GM21737 (cell line): ENCODE data around the gene HS2ST1.
"Not testable (repeated sequence)": the region's sequence is repeated elsewhere in the genome, so short reads cannot be mapped to it uniquely, and the experiment has no call there.

ENCODE experiments used
- ATAC-seq: cut with Tn5 transposase; IDR thresholded peaks from one replicate; pipeline ENCODE4 v1.9.1; 2021; ENCODE audit warnings: mild to moderate bottlenecking, moderate library complexity; ENCODE audit not compliant: unreplicated experiment

The HS2ST1 gene

DNA sequence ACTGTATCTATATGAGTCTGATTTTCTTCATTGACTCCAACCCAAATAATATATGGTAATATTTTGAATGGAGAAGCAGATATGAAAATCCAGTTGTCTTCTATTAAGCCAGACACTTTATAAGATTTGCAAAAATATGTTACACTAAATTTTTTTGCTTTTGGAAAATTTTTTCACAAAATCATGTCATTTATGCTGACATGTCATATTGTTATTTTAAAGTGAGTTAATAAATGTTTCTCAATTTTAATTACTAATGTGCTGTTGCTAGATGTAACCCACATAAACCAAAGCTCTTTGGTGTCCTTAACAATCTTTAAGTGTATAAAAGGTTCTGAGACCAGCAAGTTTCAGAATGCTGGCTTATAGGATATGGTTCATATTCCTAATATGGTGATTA is 142.5 kb downstream of the HS2ST1 start:
- no peak for ATAC-seq

DNA sequence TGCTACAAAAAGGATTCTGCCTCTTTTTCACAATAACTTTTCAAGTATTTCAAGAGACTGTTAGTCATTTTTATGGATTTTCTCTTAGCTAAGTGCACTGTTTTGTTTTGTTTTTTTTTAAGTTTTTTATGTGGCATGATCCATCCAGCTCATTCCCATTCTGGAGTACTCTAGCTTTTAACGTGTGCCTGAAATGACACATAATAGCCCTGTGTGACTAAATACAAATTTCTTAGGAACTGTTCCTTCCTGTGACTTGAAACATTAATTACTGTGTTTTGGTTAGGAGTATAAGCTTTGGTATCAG is 143.9 kb downstream of the HS2ST1 start:
- ATAC-seq = no peak

DNA sequence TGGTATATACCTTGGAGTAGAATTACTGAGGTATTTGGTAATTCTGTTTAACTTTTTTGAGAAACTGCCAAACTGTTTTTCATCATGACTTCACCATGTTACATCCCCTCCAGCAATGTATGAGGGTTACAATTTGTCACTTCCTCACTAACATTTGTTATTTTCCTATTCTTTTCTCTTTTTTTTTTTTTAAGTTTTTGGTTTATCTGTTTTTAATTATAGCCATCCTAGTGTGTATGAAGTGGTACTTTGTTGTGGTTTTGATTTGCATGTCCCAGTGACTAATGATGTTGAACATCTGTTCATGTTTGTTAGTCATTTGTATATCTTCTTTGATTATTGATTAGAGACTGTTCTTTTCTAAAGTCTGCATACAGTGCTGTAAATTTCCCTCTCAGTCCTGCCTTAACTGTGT is 147.3 kb downstream of the HS2ST1 start:
- ATAC-seq = peak; percentile 42

DNA sequence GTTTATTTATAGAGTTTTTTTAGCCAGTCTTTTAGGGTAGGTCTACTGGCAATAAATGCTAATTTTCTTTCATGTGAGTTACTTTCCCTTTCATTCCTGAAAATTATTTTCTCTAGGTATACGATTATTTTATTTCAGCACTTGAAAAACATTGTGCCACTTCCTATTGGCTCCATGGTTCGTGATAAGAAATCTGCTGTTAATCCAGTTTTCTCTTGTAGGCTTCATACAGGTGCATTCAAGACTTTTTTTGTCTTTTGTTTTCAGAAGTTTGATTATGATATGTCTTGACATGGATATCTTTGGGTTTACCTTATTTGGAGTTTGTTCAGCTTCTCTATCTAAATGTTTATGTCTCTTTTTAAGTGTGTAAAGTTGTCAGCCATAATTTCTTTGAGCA is 148.3 kb downstream of the HS2ST1 start:
- no peak for ATAC-seq

DNA sequence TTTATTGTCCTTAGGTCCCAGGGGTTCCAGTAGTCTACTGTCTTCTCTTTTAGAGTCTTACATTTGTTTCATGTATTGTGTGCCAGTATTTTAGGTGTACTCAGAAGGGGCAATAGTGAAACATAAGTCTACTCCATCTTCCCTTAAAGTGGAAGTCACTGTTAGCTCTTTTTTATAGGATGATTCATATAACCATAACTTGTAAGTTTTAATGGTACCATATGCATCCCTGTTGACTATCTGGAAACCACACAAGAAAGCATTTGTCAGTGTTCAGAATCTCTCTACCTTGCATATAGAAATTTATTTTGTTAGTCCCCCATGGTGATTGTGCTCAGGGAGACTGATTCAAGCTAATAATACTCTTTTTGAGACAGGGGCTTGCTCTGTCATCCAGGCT is 149.9 kb downstream of the HS2ST1 start:
- ATAC-seq = no peak

DNA sequence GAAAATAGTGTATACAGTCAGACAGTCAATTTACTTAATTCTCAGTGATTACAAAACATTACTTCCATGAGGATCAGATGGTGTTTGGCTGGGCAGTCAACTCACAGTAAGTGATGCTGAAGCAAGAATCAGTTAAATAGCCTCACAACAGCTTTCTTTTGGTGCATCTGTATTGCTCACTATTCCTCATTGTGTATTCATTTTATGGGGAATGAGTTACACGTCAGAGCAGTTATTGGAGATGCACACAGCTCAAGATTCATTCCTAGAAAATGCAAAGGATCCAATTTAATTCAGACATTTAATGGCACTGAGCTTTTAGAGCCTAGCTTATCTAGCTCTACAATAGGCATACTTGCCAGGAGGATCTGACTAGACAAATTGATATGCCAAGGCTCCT is 150.6 kb downstream of the HS2ST1 start:
- no peak for ATAC-seq

DNA sequence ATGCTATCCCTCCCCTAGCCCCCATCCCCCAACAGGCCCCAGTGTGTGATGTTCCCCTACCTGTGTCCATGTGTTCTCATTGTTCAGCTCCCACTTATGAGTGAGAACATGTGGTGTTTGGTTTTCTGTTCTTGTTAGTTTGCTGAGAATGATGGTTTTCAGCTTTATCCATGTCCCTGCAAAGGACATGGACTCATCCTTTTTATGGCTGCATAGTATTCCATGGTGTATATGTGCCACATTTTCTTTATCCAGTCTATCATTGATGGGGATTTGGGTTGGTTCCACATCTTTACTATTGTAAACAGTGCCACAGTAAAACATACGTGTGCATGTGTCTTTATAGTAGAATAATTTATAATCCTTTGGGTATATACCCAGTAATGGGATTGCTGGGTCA is 152.3 kb downstream of the HS2ST1 start:
- not testable (repeated sequence) for ATAC-seq

DNA sequence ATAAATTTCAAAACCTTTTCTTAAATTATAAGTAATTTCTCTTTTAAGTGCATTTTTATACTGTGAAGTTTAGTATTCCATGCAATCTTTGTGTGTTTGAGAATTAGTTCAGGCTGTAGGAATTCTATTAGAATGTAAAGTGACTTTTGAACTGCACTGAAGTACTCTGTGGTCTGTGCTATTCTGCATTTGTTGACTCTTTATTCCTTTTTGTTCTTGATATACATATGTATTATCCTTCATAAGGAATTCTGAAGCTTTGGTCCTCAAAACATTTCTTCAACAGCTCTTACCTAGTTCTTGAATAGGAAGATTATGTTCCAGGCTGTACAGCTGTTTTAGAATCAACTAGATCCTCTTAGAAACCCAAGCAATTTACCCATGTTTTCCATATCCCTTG is 158.0 kb downstream of the HS2ST1 start:
- no peak for ATAC-seq

DNA sequence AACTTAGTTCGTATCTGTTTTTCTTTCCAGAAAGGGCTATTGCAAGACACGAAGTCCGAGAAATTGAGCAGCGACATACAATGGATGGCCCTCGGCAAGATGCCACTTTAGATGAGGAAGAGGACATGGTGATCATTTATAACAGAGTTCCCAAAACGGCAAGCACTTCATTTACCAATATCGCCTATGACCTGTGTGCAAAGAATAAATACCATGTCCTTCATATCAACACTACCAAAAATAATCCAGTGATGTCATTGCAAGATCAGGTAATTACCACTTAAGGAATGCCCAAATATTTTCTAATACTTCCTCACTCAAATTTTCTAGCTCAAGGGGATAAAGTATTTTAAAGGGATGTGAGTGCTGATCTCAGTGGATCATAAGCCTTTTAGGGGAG is 158.5 kb downstream of the HS2ST1 start:
- no peak for ATAC-seq

DNA sequence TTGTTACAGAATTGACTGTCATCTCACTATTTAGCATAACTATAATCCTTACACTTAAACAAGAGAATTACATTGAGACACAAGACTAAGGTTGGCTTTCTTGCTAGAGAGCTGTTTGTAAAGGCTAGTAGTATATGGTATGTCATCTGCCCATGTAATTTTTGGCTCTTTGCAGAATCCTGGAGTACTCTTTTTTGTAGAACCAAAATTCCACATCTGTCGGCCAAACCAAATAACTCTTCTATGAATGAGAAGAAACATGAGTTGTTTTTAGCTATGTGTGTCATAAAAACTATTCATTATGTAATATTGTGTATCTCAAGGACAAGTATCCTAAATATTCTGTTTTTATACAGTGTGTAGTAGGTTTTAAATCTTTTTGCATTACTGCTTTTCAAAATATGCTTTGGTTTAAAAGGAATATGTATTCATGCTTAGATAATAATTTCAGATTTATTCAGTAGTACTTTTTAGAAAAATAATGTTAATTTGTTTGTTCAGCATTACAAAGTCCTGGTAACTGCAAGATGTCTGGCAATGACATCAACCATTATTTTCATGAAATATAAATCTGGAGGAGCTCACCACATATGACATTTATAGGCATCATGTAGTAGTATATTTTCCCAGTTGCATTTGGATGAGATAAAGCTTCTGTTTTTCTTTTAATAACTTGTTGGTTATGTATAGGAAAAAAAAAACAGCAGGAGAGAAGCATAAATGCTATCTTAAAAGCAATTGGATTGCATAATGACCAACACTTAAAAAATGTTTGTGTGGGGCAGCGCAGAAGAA is 159.8 kb downstream of the HS2ST1 start:
- no peak for ATAC-seq

DNA sequence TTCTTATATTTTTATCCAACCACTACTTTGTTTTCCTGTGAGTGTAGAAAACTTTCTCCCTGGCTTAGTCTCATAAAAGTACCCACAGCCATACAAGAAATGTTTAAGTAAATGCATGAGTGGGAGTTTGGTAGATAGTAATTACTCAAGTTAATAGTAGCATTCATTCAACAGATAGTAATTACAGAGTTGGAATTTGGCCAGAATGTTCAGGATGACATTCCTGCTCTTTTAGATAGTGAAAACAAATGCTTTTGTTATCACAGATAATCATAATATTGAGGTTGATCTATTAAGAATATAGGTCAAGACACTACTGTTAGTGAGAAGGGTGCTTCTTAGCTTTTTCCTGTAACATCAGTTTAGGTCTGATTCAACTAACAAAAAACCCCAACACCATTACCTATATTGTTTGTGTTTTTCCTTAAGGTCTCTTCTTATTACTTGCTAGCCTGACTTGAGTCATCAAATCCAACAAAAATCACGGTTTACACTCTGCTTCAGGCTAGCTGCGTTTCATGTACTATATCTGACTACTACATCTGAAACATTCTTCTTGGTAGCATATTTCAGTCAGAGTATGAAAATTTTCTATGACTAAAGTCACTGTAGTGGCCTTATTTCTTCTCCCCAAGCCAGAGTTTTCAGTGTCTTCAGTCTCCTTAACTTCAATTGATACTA is 163.7 kb downstream of the HS2ST1 start:
- no peak for ATAC-seq

DNA sequence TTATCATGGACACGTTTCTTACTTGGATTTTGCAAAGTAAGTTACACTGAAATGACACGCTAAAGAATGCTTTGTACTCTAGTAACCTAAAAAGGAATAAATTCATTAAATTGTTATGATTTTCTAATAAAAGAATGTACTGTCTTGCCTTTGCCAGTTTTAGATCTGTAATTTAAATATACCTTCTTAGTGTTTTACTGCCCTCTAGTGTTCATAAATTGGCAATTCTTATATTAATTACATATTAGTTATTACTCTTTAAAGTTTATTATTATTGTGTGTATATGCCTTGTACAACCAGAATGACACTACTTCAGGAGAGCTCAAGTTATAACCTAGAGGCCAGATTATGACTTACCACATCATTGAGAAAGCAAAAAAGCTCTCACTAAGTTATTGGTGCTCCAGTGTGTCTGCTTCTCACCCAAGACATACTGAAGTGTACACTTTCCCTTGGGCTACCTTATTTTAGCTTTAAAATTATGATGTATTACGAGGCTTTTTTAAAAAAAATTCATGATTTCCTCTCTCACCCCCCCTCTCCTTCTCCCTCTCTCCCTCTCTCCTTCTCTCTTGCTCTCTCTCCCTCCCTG is 169.9 kb downstream of the HS2ST1 start:
- no peak for ATAC-seq

DNA sequence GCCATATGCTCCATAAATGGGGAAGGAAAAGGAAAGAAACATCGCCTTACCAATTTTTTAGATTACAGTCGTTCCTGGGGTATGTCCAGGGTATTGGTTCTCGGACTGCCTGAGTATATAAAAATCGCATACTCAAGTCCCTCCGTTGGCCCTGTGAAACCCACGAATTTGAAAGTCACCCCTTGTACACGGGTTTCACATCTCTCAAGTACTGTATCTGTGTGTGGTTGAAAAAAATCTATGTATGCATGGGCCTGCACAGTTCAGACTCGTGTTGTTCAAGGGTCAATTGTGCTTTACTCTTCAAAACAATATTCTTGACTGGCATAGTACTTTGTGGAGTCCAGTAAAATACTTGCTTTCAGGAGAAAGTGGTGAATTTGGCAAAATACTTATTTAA is 171.7 kb downstream of the HS2ST1 start:
- ATAC-seq = no peak

DNA sequence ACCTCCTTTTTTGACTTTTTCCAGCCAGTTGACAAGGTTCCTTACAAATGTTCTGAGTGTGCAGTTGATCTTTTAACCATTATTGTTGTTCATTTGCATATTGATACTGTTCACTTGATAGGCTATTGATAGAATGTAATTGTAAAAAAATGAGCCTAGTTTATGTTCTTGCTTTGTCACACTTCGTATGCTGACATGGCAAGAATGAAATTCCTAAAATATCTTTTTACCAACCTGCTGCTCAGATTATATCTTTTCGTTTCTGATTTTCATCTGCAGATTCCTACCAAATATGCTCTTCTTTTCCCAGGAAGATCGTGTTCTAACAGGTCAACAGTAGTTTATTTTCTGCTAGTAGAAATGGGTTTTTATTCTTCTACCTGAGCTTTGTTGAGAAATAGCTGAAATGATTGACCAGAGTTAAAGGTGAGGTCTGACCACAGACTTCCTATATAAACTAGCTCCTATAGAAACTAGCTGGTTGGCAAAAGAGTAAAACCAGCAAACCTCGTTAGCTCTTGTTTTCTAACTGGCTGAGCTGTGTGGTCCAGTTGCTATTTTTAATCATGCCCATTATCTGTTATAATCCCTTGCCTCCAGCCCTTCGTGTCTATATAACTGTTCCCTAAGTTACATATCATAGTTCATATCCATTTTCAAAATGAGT is 174.8 kb downstream of the HS2ST1 start:
- no peak for ATAC-seq

DNA sequence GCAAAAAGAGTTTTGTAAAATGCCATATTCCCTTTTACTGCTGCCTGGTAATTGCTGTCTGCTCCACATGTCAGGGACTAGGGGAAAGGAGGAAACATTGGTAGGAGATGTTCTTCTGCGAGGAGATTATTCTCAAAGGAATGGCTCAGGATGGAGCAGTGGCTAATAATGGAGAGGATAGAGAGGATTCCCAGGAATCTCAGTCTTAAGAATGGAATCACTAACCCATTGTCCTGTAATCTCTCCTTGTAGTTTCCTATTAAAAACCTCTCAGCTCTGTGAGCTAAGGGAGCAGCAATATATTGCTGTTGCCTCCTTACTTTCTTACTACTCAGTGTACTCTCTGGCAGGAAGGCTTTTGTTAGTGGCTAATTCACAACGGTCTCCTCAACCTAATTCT is 175.4 kb downstream of the HS2ST1 start:
- no peak for ATAC-seq

DNA sequence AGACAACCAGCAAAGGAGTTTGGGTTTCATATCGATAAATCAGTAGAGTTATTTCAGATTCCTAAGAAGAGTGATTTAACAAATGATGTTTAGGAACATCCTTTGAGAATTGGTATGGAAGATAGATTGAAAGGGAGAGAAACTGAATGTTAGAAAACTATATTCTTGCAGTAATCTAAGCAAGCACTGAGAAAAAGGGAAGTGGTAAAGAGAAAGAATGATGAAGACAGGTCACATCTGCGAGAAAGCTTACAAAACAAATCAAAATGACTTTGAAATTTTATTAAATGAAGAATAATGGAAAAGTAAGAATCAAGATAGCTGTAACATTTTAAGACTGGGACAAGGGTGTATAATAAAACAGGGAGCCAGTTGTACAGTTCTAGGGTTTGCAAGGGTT is 177.0 kb downstream of the HS2ST1 start:
- peak; percentile 48 for ATAC-seq

DNA sequence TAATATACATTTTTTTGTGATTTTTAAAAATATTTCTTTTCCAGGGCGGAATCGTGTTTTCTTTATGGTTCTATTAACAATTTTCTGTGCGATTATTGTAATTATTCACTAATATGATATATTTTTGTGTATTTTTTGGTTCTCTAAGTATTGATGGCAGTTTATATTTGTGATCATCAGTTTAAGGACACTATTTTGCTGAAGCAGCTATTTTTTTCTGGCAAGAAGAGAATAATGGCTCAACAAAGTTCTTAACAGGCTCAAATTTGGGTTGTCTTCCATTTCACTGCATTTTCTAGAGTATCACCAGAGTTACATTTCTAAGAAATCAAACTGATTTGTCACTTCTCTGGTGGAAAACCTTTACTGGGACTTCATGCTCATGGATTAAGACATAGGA is 178.4 kb downstream of the HS2ST1 start:
- no peak for ATAC-seq

DNA sequence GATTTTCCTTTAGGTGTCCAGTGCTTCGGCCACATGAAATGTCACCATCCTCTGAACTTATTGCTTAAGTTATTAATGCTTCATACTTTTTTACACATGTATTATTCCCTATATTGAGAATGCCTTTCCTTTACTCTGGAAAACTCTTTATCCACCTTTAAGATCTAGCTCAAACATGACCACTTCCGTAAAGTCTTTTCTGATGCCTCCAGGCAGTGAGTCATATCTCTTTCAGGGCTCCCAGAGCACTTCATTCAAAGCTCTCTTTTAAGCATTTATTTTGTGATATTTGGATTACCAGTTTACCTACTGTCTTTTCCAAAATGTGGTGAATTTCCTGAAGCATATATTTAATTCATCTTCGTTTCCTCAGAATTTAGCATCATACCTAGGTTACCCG is 178.9 kb downstream of the HS2ST1 start:
- no peak for ATAC-seq

DNA sequence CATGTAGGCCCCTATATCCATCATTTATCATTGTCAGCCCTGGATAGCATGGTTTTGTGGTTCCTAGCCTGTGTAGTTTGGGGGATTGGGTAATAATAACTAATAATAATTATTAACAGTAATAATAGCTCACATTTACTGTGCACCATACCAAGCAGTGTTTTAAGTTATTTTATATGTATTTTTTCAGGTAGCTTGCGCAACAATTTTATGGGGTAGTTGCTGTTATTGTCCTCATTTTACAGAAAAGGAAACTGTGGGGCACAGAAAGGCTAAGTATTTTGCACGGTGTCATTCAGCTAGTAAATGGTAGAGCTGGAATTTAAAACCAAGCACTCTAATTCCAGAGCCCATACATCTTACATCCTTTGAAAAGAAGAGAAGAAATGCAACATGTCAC is 179.8 kb downstream of the HS2ST1 start:
- ATAC-seq = no peak

DNA sequence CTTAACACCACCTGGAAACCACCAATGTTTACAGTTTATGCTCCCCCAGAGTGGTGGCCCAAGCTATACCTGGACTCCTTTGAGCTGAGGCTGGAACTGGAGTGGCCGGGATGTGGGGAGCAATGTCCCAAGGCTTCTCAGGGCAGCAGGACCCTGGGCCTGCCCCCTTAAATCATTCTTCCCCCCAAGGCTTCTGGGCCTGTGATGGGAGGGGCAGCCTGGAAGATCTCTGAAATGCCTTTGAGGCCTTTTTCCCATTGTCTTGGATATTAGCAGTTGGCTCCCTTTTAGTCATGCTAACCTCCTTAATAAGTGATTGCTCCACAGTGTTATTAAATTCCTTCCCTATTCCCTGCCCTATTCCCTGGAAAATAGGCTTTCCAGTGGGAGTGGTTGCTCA is 185.8 kb downstream of the HS2ST1 start:
- no peak for ATAC-seq

DNA sequence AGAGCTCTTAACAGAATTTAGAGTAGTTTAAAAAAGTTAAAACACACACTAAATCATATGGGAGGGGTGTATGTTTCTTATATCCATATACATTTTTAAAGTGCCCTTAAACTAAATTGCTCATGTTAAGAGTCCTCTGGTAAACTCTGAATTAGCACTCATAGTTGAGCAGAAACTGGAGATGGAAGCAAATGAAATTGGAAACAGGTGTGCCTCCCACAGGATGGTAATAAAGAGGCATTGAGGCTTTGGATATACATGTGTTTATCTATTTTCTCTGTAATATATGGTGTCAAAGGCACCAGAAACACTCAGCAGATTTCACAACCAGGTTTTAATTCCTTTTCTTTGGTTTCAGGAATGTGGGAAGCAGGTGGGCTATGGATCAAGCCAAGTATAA is 188.6 kb downstream of the HS2ST1 start:
- ATAC-seq = no peak

DNA sequence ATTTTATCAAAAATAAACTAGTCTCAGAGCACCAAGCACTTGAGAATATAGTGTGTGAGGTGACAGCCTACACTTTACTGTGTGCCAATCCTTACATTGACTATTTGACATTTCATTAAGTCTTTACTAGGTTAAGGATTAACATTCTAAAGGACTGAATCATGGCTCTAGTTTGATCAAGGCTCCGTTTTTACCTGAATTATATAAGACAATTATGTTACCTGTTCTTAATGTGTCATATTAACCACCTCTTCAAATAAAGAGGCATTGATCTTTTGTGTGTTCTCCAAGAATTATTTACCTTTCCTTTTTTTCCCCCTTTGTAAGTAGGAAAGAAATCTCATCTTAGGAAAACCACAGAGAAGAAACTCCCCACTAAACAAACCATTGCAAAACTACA is 189.7 kb downstream of the HS2ST1 start:
- no peak for ATAC-seq
